ENCODE results near the gene ASTN2. TPM values are rescaled to one million over a fixed set of nuclear protein-coding genes. Genes with fewer than 3 reads are reported as not detected.

The ASTN2 gene
- total and polyA plus RNA-seq, 3 donors from 2014 or later: 55.7 to 157 (median 117) TPM

DNA sequence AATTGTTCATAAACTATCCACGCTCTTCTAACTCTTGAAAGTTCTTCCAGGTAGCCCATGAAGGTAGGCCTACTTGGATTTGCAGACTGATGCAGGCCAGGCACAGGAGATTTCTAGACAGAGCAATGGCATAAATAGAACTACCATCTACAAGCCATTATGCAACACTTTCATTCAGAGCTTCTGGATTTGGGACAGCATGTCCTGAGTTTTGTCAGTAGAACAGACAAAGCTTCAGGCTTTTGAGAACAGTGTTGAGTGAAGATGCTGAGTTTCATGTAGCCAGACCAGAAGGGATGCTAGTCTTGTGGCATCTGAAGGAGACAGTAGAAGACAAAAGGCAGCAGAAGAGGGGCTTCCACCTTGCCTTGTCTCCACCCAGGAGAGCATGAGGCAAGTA is 531.2 kb downstream of the ASTN2 start:
- Histone ChIP-seq H3K27me3 (no peaks in the 10 kb centered on the region), H3K4me3 (no peak overlapping the region), H3K27ac (no peak overlapping the region), H3K4me1 (no peaks in the 10 kb centered on the region), H3K9me3 (no peaks in the 10 kb centered on the region), H3K36me3 (ENCODE audit: low read depth, missing control alignments) (no peaks in the 10 kb centered on the region)
- 93 to 100% methylated on average over 1 of the region's 1 CpG for WGBS, 2 donors
- intact Hi-C loops (cut with DNase I; ENCODE audit: low total_unique reads): no loop called here
- TF ChIP-seq, protein P1, sequence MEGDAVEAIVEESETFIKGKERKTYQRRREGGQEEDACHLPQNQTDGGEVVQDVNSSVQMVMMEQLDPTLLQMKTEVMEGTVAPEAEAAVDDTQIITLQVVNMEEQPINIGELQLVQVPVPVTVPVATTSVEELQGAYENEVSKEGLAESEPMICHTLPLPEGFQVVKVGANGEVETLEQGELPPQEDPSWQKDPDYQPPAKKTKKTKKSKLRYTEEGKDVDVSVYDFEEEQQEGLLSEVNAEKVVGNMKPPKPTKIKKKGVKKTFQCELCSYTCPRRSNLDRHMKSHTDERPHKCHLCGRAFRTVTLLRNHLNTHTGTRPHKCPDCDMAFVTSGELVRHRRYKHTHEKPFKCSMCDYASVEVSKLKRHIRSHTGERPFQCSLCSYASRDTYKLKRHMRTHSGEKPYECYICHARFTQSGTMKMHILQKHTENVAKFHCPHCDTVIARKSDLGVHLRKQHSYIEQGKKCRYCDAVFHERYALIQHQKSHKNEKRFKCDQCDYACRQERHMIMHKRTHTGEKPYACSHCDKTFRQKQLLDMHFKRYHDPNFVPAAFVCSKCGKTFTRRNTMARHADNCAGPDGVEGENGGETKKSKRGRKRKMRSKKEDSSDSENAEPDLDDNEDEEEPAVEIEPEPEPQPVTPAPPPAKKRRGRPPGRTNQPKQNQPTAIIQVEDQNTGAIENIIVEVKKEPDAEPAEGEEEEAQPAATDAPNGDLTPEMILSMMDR (IDR thresholded peaks at IDR 0.05): no peak
- TF ChIP-seq POLR2A (IDR thresholded peaks at IDR 0.05): no peak
- DNase-seq: no peak

DNA sequence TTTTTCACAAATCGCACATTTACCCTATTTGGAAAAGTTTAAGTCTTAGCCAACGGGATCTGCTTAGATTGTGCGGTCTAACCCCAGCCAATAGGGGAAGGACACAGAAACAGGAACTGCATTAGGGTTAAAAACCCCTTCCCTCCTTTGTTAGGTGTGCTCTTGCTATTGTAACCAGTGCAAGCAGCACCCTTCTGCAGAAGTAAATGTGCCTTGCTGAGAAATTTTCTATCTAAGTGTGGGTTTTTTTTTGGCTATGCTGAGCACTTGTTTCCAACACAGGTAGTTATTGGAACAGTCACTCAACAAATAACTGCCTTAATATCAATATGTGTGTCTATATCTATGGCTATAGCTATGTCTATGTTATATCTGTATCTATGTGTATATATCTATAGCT is 537.8 kb downstream of the ASTN2 start:
- Histone ChIP-seq H3K9me3 (no peaks in the 10 kb centered on the region), H3K27ac (no peak overlapping the region), H3K36me3 (ENCODE audit: low read depth, missing control alignments) (no peaks in the 10 kb centered on the region), H3K4me3 (no peak overlapping the region), H3K27me3 (no peaks in the 10 kb centered on the region), H3K4me1 (no peaks in the 10 kb centered on the region)
- no peak for DNase-seq
- 96 to 99% methylated on average over 3 of the region's 3 CpGs for WGBS, 2 donors
- TF ChIP-seq, protein P1 (IDR thresholded peaks at IDR 0.05): no peak
- TF ChIP-seq POLR2A (IDR thresholded peaks at IDR 0.05): no peak
- intact Hi-C loops (cut with DNase I; ENCODE audit: low total_unique reads): no loop called here

DNA sequence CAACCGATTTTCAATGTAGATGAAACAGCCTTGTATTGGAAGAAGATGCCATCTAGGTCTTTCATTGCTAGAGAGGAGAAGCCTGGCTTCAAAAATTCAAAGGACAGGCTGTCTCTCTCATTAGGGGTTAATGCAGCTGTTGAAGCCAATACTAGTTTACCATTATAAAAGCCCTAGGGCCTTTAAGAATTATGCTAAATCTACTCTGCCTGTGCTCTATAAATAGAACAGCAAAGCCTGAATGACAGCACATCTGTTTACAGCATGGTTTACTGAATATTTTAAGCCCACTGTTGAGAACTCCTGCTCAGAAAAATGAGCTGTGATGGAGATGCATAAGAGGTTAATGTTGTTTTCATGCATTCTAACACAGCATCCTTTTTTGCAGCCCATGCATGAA is 539.3 kb downstream of the ASTN2 start:
- Histone ChIP-seq H3K27ac (no peak overlapping the region), H3K4me1 (no peaks in the 10 kb centered on the region), H3K27me3 (no peaks in the 10 kb centered on the region), H3K4me3 (no peak overlapping the region), H3K36me3 (ENCODE audit: low read depth, missing control alignments) (no peaks in the 10 kb centered on the region), H3K9me3 (no peaks in the 10 kb centered on the region)
- intact Hi-C loops (cut with DNase I; ENCODE audit: low total_unique reads): no loop called here
- no peak for DNase-seq
- 67 to 79% methylated on average over 1 of the region's 1 CpG for WGBS, 2 donors
- TF ChIP-seq, protein P1 (IDR thresholded peaks at IDR 0.05): no peak
- TF ChIP-seq POLR2A (IDR thresholded peaks at IDR 0.05): no peak

DNA sequence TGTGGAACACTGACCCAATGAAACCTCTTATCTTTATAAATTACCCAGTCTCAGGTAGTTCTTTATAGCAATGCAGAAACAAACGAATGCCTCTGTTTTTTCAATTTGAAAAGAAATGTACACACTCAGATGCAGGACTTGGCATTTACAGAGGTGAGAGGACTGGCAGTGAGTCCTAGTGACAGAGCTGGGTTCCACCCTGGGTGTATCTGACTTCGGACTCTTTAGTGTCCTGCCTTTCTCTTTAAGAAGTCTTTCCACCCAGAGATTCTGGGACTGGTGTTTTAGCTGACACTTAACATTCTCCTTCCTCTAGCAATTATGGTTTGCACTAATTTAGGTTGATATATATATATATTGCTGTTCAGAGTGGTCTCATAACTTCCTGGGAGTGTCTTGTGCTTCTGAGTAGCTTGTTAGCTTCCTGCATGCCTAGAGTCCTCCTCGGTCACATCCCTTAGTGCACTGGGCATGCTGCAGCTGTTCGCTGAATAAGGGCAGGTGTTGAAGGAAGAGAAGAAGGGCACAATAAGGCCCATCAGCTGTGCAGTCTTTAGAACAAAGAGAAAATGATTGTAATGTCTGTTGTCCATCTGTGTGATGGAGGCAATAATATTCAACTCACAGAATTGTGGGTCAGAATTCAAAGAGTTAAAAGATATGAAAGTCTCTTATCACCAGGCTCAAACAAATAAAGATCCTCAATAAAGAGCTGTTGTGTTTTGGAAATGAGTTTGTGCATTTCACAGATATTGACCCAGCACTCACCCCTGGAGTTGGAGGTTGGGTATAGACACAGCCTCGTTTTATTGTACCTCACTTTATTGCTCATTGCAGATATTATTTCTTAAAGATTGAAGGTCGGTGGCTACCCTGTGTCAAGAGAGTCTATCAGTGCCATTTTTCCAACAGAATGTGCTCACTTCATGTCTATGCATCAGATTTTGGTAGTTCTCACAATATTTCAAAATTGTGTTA is 540.6 kb downstream of the ASTN2 start:
- no peaks in the 10 kb centered on the region for H3K27me3 ChIP-seq
- H3K36me3 ChIP-seq (ENCODE audit: low read depth, missing control alignments): no peaks in the 10 kb centered on the region
- H3K4me3 ChIP-seq: no peak overlapping the region
- WGBS, 2 donors: 74 to 78% methylated on average over 6 of the region's 6 CpGs
- H3K4me1 ChIP-seq: no peaks in the 10 kb centered on the region
- intact Hi-C loops (cut with DNase I; ENCODE audit: low total_unique reads): no loop called here
- TF ChIP-seq, protein P1 (IDR thresholded peaks at IDR 0.05): no peak
- TF ChIP-seq POLR2A (IDR thresholded peaks at IDR 0.05): no peak
- no peaks in the 10 kb centered on the region for H3K9me3 ChIP-seq
- no peak overlapping the region for H3K27ac ChIP-seq
- DNase-seq: no peak

Data from testis (tissue), 3 donors.